Suppressor macrophage treated with lipopolysaccharide for 1 hour (primary cell): ENCODE results near the gene PLEKHG1.
A peak's percentile ranks its signal among the peaks of the same experiment; 100 is the strongest.

Experiments
- DNase-seq, 3 donors: peaks; one replicate each; pipeline ENCODE4 v3.0.0-alpha.2; 2020 to 2022

PLEKHG1 gene

DNA sequence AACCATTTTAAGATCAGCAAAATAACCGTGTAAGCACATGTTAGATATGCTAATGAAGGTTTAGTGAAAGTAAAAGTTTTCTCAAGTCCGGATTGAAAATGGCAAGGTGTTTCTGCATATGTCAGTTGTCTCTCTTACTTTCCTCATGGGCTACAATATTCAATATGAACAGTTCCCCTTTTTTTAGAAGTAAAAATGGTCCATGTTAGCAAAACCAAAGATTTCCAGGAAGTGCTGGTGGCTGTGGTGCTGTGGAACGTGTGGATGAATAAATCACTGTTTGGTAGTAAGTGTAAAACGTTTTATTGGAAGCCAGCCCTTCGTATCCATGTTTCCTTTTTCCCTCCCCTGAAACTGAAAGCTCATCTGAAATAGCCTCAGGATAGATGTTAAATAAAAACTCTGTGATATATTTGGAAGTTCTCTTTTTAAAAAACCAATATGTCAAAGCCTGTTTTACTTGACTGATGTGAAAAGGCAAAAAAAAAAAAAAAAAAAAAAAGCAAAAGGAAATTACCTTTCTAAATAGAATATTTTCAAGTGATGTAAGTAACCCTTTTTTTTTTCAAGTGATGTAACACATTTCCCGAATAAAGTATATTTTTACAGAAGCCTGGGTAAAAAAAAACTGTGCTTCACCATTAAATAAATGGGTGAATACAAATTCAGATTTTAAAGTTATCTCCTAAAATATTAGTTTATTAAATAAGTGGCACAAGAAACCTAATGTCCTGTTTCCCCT, 41.9 kb downstream of the PLEKHG1 start:
- peak; percentile 26 to 59 (median 42) for DNase-seq

DNA sequence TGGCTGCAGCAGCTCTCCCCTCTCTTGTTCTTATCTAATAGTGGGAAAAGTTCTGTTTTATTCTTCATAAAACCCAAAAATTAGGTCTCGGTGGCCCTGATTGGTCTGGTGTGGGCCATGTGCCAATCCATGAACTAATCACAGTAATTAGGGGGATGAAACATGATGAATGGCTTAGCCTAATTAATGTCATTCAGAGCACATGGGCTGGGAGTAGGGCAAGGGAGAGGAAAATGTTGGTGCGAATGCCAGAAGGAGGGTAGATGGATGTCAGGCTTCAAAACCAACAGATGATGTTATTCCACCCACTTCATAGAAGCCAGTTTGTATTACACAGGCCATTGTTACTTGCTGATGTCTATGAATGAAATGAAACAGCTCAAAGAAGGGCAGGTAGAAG, 46.5 kb downstream of the PLEKHG1 start:
- DNase-seq: no peak

DNA sequence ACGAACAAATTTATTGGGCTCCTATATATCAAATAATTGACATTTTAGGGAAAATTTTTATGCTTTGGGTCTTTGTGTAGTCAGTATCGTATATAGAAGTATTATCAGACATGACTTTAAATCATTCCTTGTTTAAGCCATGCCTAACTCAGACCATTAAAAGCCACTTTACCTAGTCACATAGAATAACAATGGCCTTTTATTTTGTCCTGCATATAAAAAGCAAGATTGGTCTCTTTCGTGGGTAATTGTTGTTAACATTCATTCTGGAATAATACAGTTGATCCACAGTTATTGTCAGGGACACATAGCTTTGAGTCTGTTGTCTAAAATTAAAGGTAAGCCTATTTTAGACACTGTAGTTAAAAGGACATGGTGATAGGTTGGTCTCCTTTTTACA, 47.4 kb downstream of the PLEKHG1 start:
- DNase-seq: no peak
